AG09309 (cell line): ENCODE measurements around the gene GATAD1.
"Not testable (repeated sequence)": the region's sequence is repeated elsewhere in the genome, so short reads cannot be mapped to it uniquely, and the experiment has no call there.

Experiments
- DNase-seq: peaks from one replicate; pipeline ENCODE4 v3.0.0-alpha.2; 2010; ENCODE audit warnings: low read depth
- H3K4me3 ChIP-seq: 2 replicates; pipeline ENCODE4 v1.5.1; 2011; ENCODE audit warnings: mild to moderate bottlenecking, low read depth, low read length, moderate library complexity; ENCODE audit not compliant: control insufficient read depth
- CTCF ChIP-seq: IDR thresholded peaks from 2 replicates; pipeline ENCODE4 v1.5.1; 2011; ENCODE audit warnings: mild to moderate bottlenecking, low read depth, low read length, inconsistent platforms; ENCODE audit not compliant: insufficient read depth, control insufficient read depth; ENCODE audit errors: missing control alignments

Gene GATAD1

GRCh38 chr7:92466682-92467081 is 19.4 kb downstream of the GATAD1 start:
- DNase-seq, result no peak
- TF ChIP-seq CTCF, result no peak
- no peak overlapping the region for H3K4me3 ChIP-seq

DNA sequence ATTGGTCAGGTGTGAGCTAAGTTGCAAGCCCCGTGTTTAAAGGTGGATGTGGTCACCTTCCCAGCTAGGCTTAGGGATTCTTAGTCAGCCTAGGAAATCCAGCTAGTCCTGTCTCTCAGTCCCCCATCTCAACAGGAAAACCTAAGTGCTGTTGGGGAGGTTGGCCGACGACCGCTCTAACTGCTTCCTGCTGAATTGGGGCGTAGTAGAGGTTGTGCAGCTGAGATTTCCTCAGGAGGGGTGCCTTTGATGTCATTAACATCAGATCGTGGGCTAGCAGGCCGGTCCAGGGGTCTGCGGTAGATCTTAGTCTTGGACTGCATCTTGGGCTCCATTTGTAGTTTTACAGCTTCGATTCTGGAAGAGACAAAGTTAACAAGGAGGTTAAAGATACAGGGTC is 21.3 kb downstream of the GATAD1 start:
- H3K4me3 ChIP-seq, DNase-seq: not testable (repeated sequence)

DNA sequence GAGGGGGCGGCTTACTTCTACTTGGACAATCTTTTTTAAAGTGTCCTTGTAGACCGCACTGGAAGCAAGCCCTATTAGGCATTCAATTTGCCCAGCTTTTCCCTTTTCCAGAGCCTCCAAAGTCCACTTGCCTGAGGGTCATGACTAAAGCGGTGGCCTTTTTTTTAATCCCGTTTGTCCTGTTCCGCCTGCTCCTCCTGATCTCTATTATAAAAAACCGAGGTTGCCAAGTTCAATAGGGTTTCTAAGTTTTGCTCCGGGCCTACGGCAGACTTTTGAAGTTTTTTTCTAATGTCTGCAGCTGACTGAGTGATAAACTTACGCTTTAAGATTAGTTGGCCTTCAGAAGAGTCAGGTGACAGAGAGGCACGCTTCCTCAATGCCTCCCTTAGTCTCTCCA is 26.7 kb downstream of the GATAD1 start:
- not testable (repeated sequence) for DNase-seq, H3K4me3 ChIP-seq

DNA sequence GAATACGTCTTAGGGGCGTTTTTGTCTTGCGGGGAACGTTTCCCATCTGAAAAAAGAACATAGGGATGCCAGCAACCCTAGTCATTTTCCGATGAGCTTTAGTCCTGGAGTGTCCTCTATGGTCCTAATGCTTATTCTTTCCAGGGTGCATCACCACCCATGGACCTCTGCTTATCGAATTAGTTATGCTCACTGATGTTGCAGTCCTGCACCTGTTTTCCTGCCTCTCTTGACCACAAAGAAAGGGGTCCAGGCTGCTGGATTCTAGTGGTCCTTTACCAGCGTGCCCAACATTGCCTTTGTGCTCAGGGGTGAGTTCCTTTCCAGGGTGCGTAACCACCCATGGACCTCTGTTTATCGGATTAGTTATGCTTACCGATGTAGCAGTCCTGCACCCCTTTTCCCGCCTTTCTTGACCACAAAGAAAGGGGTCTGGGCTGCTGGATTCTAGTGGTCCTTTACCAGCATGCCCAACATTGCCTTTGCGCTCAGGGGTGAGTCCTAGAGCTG is 28.0 kb downstream of the GATAD1 start:
- DNase-seq, H3K4me3 ChIP-seq: not testable (repeated sequence)

DNA sequence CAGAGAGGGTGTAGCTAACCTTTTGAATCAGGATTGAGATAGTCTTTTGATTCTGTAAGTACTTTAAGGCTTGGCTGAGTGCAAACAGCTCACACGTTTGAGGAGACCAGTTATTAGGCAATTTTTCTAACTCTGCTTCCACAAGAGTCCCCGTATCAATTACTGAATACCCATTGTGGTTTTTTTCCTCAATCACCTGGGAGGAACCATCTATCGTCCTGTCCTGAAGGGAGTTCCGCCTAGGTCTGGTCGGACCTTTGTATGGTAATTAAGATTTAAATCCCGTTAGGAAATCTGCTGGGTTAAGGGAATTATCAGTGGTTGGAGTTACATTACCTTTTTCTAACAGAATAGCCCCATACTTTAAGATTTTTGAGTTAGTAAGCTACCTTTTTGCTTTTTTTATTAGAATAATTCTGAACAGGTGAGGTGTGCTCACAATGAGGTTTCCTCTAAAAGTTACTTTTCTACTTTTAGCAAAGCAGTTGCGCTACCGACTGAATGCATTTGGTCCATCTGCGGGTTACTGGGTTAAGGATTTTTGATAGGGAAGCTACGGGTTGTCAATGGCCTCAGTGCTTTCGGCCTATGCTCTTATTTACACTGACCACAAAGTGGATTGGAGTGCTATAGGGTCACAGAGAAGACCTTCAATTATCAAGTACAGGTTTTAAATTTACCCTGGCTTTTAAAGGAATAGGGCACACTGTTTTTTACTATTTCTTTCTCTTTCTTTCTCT is 28.7 kb downstream of the GATAD1 start:
- H3K4me3 ChIP-seq, DNase-seq: not testable (repeated sequence)

- not testable (repeated sequence) for DNase-seq, H3K4me3 ChIP-seq
Observed at GRCh38 chr7:92477681-92478080, 30.4 kb downstream of the GATAD1 start, which contains the start of gene ERVW-1. Gene ERVW-1, minus strand, starts transcription at chr7:92477946. Its CDS starts 7,565 bp downstream, at chr7:92470381.

DNA sequence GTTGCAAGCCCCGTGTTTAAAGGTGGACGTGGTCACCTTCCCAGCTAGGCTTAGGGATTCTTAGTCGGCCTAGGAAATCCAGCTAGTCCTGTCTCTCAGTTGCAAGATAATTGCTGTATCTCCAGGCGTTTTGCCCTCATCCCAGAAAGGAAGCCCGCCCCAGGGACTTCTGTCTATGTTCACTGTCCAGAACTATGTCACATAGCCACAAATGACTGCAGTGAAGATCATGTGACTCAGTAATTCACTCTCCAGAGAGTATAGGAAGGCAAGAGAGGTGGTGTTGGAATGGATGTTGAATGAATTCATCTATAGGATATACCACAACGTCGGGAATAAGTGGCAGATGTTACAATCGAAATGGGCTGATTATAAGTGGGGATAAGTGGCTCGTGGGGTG is 30.8 kb downstream of the GATAD1 start:
- no peak for DNase-seq
- TF ChIP-seq CTCF, result no peak
- H3K4me3 ChIP-seq, result no peak overlapping the region

DNA sequence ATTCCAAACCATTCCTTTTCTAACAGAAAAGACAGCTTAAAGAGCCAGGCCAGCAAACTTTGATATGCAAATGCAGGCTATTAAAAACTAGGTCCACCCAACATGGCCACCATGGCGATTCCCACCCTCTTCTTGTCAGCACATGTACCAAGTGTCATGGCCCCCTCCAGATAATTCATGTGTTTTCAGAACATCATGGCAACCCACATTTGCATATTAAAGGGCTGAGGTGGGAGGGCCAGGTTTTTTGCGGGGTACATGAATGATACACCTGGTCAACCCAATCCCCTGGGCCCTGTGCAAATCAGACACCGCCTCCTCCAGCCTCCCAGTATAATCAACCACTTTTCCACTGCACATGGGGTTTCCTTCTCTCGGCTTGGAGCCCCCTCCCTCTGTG is 31.4 kb downstream of the GATAD1 start:
- no peak overlapping the region for H3K4me3 ChIP-seq
- TF ChIP-seq CTCF, result no peak
- no peak for DNase-seq

- DNase-seq, H3K4me3 ChIP-seq: not testable (repeated sequence)
Observed at GRCh38 chr7:92479146-92479545, 31.9 kb downstream of the GATAD1 start.

DNA sequence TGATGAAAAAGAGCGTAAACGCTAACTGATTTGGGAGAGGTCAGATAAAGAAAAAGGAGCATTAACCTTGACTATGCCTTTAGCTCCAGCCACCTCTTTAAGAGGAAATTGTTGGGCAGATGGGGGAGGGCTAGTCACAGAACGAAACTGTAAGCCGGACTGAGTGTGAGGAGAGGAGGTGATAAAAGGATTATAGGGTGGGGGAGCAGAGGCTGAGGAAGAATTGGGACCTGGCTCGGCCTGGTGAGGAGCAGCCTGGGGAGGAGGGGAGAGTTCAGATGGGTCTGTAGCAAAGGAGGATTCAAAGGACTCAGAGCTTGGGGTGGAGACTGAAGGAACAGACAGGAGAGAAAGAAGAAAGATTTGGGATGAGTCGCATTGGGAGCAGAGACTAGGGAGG is 36.3 kb downstream of the GATAD1 start:
- DNase-seq, H3K4me3 ChIP-seq: not testable (repeated sequence)

DNA sequence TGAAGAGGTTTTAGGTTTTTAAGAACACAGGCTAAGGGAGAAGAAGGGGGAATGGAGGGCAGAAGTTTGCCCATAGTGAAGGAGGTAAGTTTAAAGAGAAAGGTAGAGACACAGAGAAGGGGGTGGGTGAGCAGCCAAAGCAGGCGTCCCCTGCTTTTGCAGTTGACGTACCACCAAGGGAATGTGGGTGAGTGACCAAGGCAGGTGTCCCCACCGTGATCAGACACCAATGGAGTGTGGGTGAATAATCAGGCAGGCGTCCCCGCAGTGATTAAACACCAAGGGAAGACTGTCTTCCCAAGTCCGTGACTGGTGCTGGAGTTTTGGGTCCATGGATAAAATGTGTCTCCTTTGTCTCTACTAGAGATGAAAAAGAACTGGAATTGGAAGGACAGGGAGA is 36.9 kb downstream of the GATAD1 start:
- H3K4me3 ChIP-seq, DNase-seq: not testable (repeated sequence)
